HCT116 (cell line): ENCODE results near the gene WBP1.

Experiments used
- EZH2phosphoT487 ChIP-seq: fragments of 200-600 bp; IDR thresholded peaks from 2 replicates; pipeline ENCODE4 v1.6.1; 2018; ENCODE audit warnings: antibody characterized with exemption, borderline replicate concordance
- MAX ChIP-seq: IDR thresholded peaks from 2 replicates; pipeline ENCODE4 v1.6.1; 2012
- POLR2A ChIP-seq: IDR thresholded peaks from 2 replicates; pipeline ENCODE4 v1.7.0; 2011; ENCODE audit warnings: borderline replicate concordance; ENCODE audit not compliant: insufficient read depth, insufficient read length; ENCODE audit errors: extremely low read depth
- POLR2AphosphoS5 ChIP-seq: IDR thresholded peaks from 2 replicates; pipeline ENCODE4 v1.6.1; 2011; ENCODE audit warnings: mild to moderate bottlenecking, low read depth, low read length, moderate library complexity
- RAD21 ChIP-seq: IDR thresholded peaks from 2 replicates; pipeline ENCODE4 v1.6.1; 2012; ENCODE audit warnings: low read depth, mild to moderate bottlenecking
- TF ChIP-seq, protein P1 (sequence below), 3 experiments: fragments of 200-600 bp in 1 of 3; sonication (generic) in 1 of 3; IDR thresholded peaks in 2 of 3; conservative IDR thresholded peaks in 1 of 3; 2 replicates each; pipeline ENCODE4 v1.5.1; 2012 to 2017; ENCODE audit warnings: low read depth in 2 of 3, low read length in 2 of 3, antibody characterized with exemption in 1 of 3, borderline replicate concordance in 1 of 3, control low read depth in 1 of 3, mild to moderate bottlenecking in 1 of 3, mixed read lengths in 1 of 3, mixed run types in 1 of 3, moderate library complexity in 1 of 3; ENCODE audit not compliant: insufficient read depth in 1 of 3

- no peak for TF ChIP-seq POLR2A
- no peak for TF ChIP-seq EZH2phosphoT487
- no peak for TF ChIP-seq POLR2AphosphoS5
- TF ChIP-seq, protein P1, sequence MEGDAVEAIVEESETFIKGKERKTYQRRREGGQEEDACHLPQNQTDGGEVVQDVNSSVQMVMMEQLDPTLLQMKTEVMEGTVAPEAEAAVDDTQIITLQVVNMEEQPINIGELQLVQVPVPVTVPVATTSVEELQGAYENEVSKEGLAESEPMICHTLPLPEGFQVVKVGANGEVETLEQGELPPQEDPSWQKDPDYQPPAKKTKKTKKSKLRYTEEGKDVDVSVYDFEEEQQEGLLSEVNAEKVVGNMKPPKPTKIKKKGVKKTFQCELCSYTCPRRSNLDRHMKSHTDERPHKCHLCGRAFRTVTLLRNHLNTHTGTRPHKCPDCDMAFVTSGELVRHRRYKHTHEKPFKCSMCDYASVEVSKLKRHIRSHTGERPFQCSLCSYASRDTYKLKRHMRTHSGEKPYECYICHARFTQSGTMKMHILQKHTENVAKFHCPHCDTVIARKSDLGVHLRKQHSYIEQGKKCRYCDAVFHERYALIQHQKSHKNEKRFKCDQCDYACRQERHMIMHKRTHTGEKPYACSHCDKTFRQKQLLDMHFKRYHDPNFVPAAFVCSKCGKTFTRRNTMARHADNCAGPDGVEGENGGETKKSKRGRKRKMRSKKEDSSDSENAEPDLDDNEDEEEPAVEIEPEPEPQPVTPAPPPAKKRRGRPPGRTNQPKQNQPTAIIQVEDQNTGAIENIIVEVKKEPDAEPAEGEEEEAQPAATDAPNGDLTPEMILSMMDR (IDR thresholded peaks at IDR 0.05 in 2 of 3, conservative IDR thresholded peaks at IDR 0.05 in 1 of 3; ENCODE audit: borderline replicate concordance in 1 of 3, insufficient read depth in 1 of 3, low read depth in 2 of 3, low read length in 2 of 3): no peak
- no peak for TF ChIP-seq RAD21
- TF ChIP-seq MAX: no peak
These were observed 44.0 kb downstream of the WBP1 start for GRCh38 chr2:74502147-74502719.
